ENCODE measurements around the gene CADPS. TPM values are rescaled to one million over a fixed set of nuclear protein-coding genes. Genes with fewer than 3 reads are reported as not detected.

The CADPS gene
- total and polyA plus RNA-seq, 10 donors, result 0.16 to 3.6 (median 0.40) TPM

- WGBS, 5 donors, result 48 to 80% (median 67%) methylated on average over 4 of the region's 4 CpGs
Measured at GRCh38 chr3:62703451-62704167, 171.6 kb downstream of the CADPS start.

DNA sequence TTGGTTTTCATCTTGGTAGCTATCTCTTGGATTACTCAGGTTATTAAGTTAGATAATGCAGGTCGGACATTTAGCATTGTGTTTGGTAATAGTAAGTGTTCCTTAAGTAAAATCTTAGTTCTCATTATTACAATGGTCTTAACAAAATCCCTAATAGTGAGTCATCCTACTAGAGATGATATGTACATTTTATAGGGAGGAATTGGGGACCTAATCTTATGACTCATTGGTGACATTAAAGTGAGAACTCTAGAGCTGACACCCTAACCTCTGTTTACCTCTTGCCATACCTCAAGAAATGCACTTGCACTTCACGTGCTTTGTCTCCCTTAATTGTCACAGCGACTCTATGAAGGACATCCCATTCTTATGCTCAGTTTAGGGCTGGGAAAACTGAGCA lies 174.9 kb downstream of the CADPS start:
- Histone ChIP-seq H3K27ac (no peak overlapping the region), H3K27me3 (replicated peaks in 1 of 7) (no peaks in the 10 kb centered on the region), H3K9me3 (no peaks in the 10 kb centered on the region), H3K4me3 (no peak overlapping the region), H3K36me3 (no peaks in the 10 kb centered on the region), H3K4me1 (no peaks in the 10 kb centered on the region)
- intact Hi-C loops (cut with DNase I; ENCODE audit: low total_unique reads), result no loop called here
- no peak for TF ChIP-seq POLR2A (IDR thresholded peaks at IDR 0.05)
- no peak for TF ChIP-seq POLR2AphosphoS5 (IDR thresholded peaks at IDR 0.05)
- TF ChIP-seq, protein P1, sequence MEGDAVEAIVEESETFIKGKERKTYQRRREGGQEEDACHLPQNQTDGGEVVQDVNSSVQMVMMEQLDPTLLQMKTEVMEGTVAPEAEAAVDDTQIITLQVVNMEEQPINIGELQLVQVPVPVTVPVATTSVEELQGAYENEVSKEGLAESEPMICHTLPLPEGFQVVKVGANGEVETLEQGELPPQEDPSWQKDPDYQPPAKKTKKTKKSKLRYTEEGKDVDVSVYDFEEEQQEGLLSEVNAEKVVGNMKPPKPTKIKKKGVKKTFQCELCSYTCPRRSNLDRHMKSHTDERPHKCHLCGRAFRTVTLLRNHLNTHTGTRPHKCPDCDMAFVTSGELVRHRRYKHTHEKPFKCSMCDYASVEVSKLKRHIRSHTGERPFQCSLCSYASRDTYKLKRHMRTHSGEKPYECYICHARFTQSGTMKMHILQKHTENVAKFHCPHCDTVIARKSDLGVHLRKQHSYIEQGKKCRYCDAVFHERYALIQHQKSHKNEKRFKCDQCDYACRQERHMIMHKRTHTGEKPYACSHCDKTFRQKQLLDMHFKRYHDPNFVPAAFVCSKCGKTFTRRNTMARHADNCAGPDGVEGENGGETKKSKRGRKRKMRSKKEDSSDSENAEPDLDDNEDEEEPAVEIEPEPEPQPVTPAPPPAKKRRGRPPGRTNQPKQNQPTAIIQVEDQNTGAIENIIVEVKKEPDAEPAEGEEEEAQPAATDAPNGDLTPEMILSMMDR (IDR thresholded peaks at IDR 0.05 in 8 of 11, conservative IDR thresholded peaks at IDR 0.05 in 3 of 11), result no peak
- no peak for DNase-seq
- 70 to 87% (median 83%) methylated on average over 3 of the region's 3 CpGs for WGBS, 5 donors

More at GRCh38 chr3:62703451-62704167, 171.6 kb downstream of the CADPS start:
- Histone ChIP-seq H3K4me3 (no peak overlapping the region), H3K4me1 (no peaks in the 10 kb centered on the region), H3K36me3 (no peaks in the 10 kb centered on the region), H3K27ac (no peak overlapping the region), H3K27me3 (replicated peaks in 1 of 7) (peaks cover 0 to 3% (median 0%) of the 10 kb centered on the region in 7 donors), H3K9me3 (no peaks in the 10 kb centered on the region)
- intact Hi-C loops (cut with DNase I; ENCODE audit: low total_unique reads), result no loop called here
- DNase-seq, result no peak
- TF ChIP-seq, protein P1 (IDR thresholded peaks at IDR 0.05 in 8 of 11, conservative IDR thresholded peaks at IDR 0.05 in 3 of 11), result no peak
- TF ChIP-seq POLR2AphosphoS5 (IDR thresholded peaks at IDR 0.05), result no peak
- no peak for TF ChIP-seq POLR2A (IDR thresholded peaks at IDR 0.05)

DNA sequence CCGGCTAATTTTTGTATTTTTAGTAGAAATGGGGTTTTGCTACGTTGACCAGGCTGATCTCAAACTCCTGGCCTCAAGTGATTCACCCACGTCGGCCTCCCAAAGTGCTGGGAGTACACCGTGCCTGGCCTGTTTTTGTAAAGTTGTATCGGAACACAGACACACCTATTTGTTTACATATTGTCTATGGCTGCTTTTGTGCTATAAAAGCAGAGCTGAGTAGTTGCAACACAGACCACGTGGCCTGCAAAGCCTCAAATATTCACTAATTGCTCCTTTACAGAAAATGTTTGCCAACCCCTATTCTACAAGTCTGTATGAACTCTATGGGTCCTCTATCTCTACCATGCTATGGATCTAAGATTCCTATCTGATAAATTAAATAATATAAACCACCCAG lies 175.5 kb downstream of the CADPS start:
- 68 to 74% (median 73%) methylated on average over 7 of the region's 7 CpGs for WGBS, 5 donors
- Histone ChIP-seq H3K4me3 (no peak overlapping the region), H3K36me3 (no peaks in the 10 kb centered on the region), H3K27me3 (replicated peaks in 1 of 7) (no peaks in the 10 kb centered on the region), H3K4me1 (no peaks in the 10 kb centered on the region), H3K9me3 (no peaks in the 10 kb centered on the region), H3K27ac (no peak overlapping the region)
- intact Hi-C loops (cut with DNase I; ENCODE audit: low total_unique reads), result no loop called here
- no peak for DNase-seq
- TF ChIP-seq POLR2A (IDR thresholded peaks at IDR 0.05) (no peak), POLR2AphosphoS5 (IDR thresholded peaks at IDR 0.05) (no peak)
- TF ChIP-seq, protein P1 (IDR thresholded peaks at IDR 0.05 in 8 of 11, conservative IDR thresholded peaks at IDR 0.05 in 3 of 11), result no peak

DNA sequence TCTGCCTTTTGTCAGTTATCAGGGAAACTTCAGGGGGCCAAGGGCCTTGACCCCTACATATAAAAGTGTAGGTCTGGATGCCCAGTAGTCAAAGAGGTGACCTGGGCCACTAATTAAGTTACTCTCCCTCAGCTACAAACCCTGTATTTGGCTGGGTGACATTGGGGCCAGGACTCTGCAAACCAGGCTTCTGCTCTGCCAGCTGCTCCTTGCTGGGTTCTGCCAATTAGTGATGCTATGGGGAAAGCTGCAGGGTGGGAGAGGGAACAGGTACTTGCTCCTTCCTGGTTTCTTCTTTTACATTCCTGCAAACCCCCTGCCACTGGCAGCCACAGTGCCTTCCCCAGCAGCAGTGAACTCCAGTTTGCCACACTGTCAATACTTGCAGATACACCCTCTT lies 179.2 kb downstream of the CADPS start:
- H3K4me3 ChIP-seq, result no peak overlapping the region
- H3K27ac ChIP-seq, result no peak overlapping the region
- no peaks in the 10 kb centered on the region for H3K27me3 ChIP-seq (replicated peaks in 1 of 7)
- no peak for DNase-seq
- H3K9me3 ChIP-seq, result no peaks in the 10 kb centered on the region
- TF ChIP-seq POLR2AphosphoS5 (IDR thresholded peaks at IDR 0.05) (no peak), POLR2A (IDR thresholded peaks at IDR 0.05) (no peak)
- TF ChIP-seq, protein P1 (IDR thresholded peaks at IDR 0.05 in 8 of 11, conservative IDR thresholded peaks at IDR 0.05 in 3 of 11), result no peak
- H3K4me1 ChIP-seq, result no peaks in the 10 kb centered on the region
- intact Hi-C loops (cut with DNase I; ENCODE audit: low total_unique reads), result no loop called here
- no peaks in the 10 kb centered on the region for H3K36me3 ChIP-seq
